ENCODE measurements around the gene CERKL.

The CERKL gene

GRCh38 chr2:181570059-181570458 lies 86.8 kb downstream of the CERKL start:
- no peak for DNase-seq
- no peak for TF ChIP-seq CTCF (IDR thresholded peaks at IDR 0.05; ENCODE audit: low read depth, low read length, missing control alignments)
- Histone ChIP-seq H3K27me3 (replicated peaks) (no peaks in the 10 kb centered on the region), H3K4me3 (ENCODE audit: low read depth, low read length) (no peak overlapping the region), H3K27ac (no peak overlapping the region), H3K36me3 (replicated peaks) (no peaks in the 10 kb centered on the region)
- in situ Hi-C loops (cut with HindIII; ENCODE audit: low pct_ligation_motif_present, low sequenced_read_pairs): no loop called here

- DNase-seq: no peak
- TF ChIP-seq CTCF (IDR thresholded peaks at IDR 0.05; ENCODE audit: low read depth, low read length, missing control alignments): no peak
- H3K27ac ChIP-seq: no peak overlapping the region
- in situ Hi-C loops (cut with HindIII; ENCODE audit: low pct_ligation_motif_present, low sequenced_read_pairs): no loop called here
- no peaks in the 10 kb centered on the region for H3K36me3 ChIP-seq (replicated peaks)
- H3K27me3 ChIP-seq (replicated peaks): no peaks in the 10 kb centered on the region
- no peak overlapping the region for H3K4me3 ChIP-seq (ENCODE audit: low read depth, low read length)
Observed at GRCh38 chr2:181566334-181567032, 90.4 kb downstream of the CERKL start.

- Histone ChIP-seq H3K27ac (no peak overlapping the region), H3K27me3 (replicated peaks) (no peaks in the 10 kb centered on the region), H3K4me3 (ENCODE audit: low read depth, low read length) (no peak overlapping the region), H3K36me3 (replicated peaks) (no peaks in the 10 kb centered on the region)
- no peak for TF ChIP-seq CTCF (IDR thresholded peaks at IDR 0.05; ENCODE audit: low read depth, low read length, missing control alignments)
- no peak for DNase-seq
- in situ Hi-C loops (cut with HindIII; ENCODE audit: low pct_ligation_motif_present, low sequenced_read_pairs): no loop called here
Observed at GRCh38 chr2:181563101-181563692, 93.7 kb downstream of the CERKL start.

- no peak for TF ChIP-seq CTCF (IDR thresholded peaks at IDR 0.05; ENCODE audit: low read depth, low read length, missing control alignments)
- H3K4me3 ChIP-seq (ENCODE audit: low read depth, low read length): no peak overlapping the region
- no peaks in the 10 kb centered on the region for H3K27me3 ChIP-seq (replicated peaks)
- in situ Hi-C loops (cut with HindIII; ENCODE audit: low pct_ligation_motif_present, low sequenced_read_pairs): no loop called here
- H3K36me3 ChIP-seq (replicated peaks): no peaks in the 10 kb centered on the region
- no peak for DNase-seq
- no peak overlapping the region for H3K27ac ChIP-seq
Observed at GRCh38 chr2:181558371-181558770, 98.5 kb downstream of the CERKL start.

GRCh38 chr2:181554061-181554830 lies 102.7 kb downstream of the CERKL start:
- DNase-seq: no peak
- Histone ChIP-seq H3K27me3 (replicated peaks) (no peaks in the 10 kb centered on the region), H3K27ac (no peak overlapping the region), H3K36me3 (replicated peaks) (no peaks in the 10 kb centered on the region), H3K4me3 (ENCODE audit: low read depth, low read length) (no peak overlapping the region)
- in situ Hi-C loops (cut with HindIII; ENCODE audit: low pct_ligation_motif_present, low sequenced_read_pairs): no loop called here
- TF ChIP-seq CTCF (IDR thresholded peaks at IDR 0.05; ENCODE audit: low read depth, low read length, missing control alignments): no peak
